D721Med (cell line): ENCODE data around the gene PLCB1.

Source experiments
- DNase-seq: peaks from one replicate; pipeline ENCODE4 v3.0.0; 2011; ENCODE audit warnings: low spot score; ENCODE audit not compliant: insufficient read length
- FAIRE-seq: peaks from 2 replicates; lab custom pipeline; 2011; peaks lifted over from hg19 to GRCh38; lab: Jason Lieb, UNC
- TF ChIP-seq, protein P1 (sequence below): IDR thresholded peaks from 2 replicates; pipeline ENCODE4 v1.5.1; 2012; ENCODE audit warnings: mild to moderate bottlenecking, control low read depth; ENCODE audit not compliant: insufficient read depth; ENCODE audit errors: missing control alignments

Gene PLCB1

DNA sequence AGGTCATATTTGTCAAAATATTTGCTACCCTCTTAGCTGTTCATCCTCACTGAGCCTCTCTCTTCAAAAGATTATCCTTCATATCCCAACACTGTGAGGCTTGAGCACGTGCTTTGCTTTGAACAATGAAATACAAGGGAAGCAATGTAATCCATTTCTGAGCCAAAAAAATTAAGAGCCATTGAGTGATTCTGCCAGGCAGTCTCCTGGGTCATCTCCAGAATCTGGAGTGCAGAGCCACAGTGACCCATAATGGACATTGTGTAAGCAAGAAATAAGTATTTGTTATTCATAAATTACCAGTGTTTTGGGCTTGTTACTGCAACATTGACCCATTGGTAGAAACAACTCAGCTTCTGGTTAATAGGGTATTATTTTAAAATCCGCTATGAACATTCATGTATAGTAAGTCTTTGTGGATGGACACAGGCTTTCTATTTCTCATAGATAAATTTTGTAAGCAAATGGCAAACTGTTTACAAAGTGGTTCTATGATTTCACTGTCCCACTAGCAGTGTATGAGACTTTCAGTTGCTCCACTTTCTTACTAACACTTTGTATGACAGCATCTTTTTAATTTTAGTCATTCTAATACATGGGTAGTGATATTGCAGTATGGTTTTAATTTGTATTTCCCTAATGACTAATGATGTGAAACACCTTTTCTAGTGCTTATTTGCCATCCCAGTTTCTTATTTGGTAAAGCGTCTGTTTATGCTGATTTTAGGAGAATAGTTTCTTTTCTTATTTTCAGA, 358.2 kb downstream of the PLCB1 start:
- FAIRE-seq (no peak), DNase-seq (no peak)
- TF ChIP-seq, protein P1, sequence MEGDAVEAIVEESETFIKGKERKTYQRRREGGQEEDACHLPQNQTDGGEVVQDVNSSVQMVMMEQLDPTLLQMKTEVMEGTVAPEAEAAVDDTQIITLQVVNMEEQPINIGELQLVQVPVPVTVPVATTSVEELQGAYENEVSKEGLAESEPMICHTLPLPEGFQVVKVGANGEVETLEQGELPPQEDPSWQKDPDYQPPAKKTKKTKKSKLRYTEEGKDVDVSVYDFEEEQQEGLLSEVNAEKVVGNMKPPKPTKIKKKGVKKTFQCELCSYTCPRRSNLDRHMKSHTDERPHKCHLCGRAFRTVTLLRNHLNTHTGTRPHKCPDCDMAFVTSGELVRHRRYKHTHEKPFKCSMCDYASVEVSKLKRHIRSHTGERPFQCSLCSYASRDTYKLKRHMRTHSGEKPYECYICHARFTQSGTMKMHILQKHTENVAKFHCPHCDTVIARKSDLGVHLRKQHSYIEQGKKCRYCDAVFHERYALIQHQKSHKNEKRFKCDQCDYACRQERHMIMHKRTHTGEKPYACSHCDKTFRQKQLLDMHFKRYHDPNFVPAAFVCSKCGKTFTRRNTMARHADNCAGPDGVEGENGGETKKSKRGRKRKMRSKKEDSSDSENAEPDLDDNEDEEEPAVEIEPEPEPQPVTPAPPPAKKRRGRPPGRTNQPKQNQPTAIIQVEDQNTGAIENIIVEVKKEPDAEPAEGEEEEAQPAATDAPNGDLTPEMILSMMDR, result no peak

DNA sequence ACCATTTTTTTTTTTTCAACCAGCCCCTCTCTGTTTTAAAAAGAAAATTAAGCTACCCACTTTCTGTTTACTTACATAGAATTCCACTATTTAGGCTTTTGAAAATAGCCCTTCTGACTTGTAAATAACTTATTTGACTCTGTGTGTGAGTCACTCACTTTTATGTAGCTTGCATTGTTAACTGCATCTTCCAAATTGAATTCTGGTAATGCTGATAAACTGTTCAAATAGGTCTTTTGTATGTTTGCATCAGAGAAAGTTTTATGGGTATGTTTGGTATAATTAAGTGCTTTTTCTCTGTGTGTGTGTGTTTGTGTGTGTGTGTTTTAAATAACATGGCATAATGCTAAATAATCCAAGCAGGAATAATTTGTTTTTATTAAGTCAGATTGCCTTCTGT, 360.1 kb downstream of the PLCB1 start:
- TF ChIP-seq, protein P1, result no peak
- DNase-seq, result no peak
- FAIRE-seq, result no peak

DNA sequence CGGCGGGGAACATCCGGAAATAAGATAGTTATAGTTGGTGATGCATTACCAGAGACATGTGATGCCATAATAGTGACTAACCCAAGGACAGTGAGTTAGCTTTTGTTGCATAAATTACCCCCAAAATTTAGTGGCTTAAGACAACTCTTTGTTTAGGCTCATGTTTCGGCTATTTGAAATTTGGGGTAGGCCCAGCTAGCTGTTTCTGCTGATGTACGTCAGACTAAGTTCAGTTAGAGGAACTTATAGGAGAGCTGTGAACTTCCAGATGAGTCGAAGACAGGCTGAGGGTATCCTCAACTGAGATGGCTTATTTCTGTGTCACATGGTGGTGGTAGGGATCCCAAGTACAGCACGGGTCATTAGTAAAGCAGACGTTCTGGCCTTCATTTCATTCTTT, 366.5 kb downstream of the PLCB1 start:
- TF ChIP-seq, protein P1, result no peak
- FAIRE-seq (no peak), DNase-seq (no peak)

DNA sequence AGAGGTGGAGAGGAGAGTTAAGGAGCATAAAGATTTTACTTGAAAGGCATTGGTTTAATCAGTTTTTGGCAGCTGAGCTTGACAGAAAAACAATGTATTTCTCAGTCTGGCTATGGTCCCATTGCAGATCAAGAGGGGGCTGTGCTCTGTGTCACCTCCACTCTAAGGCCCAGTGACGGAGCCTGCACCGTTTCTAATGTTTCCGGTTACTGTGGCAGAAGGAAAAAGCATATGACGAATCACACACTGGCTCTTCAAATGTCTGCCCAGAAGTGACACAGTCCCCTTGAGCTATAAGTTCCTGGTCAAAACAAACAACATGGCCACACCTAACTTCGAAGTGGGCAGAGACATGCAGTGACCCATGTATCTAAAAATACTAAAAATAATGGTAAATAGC, 372.0 kb downstream of the PLCB1 start:
- TF ChIP-seq, protein P1, result no peak
- FAIRE-seq (no peak), DNase-seq (no peak)

DNA sequence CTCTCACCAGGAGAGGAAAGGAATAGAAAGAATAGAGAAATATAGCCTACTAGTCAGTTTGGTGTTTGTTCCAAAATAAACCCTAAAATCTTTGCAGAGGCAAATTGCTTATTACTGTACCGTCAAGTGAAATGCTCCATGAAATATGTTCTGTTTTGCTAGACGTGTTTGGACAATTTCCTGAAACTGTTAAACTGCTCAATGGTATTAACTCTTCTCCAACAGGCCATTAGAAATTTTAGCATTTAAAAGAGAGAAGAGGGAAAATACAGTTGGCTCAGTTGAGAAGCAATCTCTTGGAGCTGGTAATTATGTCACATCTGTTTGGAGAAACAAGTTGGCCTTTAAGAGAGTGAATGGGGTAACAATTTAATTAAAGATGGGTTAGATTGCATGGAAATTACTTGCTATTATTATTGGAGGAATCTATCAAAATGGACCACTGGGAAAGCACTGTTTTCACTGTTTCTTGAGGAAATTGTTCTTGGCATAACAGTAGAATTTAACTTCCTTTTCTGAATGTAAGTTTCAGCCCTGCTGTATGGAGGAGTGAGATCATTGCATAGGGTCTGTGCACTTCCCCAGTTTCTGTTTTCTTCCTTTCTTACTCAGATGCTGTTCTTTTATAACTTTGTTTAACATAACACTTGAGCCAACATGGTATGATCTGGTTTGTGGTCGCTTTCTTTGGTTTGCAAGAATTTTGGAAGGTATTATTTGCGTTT, 373.6 kb downstream of the PLCB1 start:
- TF ChIP-seq, protein P1, result no peak
- DNase-seq (no peak), FAIRE-seq (no peak)

DNA sequence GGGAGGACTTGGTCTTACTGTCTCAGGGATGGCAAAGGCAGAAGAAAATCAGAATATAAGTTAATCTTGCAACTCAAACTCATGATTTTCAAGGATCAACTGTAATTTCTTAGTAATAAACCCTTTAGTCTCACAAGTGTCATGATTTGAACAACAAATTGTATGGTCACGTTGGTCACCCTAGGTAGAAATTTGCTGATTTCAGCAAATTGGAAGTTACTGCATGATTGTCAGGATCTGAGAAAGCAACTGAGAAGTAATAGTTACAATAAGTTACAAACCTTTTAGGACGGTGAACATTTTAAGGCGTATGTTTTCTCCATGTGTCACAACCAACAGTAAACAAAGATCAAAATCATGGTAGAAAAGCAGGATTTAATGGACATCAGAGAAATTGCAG, 375.2 kb downstream of the PLCB1 start:
- TF ChIP-seq, protein P1, result no peak
- DNase-seq, result no peak
- no peak for FAIRE-seq

DNA sequence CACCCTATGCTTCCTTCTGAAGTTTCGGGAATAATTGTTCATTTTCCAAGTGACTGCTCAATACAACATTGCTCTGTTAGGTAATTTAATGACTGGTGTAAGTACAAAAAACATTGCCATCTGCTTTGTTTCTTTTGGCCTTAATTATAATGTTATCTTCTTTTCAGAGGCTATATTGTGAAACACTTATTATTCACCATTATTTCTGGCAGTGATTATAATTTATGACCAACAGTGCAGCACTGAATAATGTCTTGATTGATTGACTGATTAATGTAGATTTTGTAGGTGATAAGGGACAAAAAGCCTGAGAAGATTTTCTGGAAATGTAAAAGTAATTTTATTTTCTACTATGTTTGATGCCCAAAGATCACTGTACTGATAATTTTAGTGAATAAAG, 377.7 kb downstream of the PLCB1 start:
- FAIRE-seq, result no peak
- DNase-seq, result no peak
- TF ChIP-seq, protein P1, result no peak
